ENCODE results near the gene CCDC69.

GRCh38 chr5:151228986-151229385 lies 5.1 kb upstream of the CCDC69 start:
- TF ChIP-seq GATA2 (IDR thresholded peaks at IDR 0.05; ENCODE audit: low read depth, low read length) (no peak), GATA3 (IDR thresholded peaks at IDR 0.05; ENCODE audit: low read depth, low read length) (no peak)
